PC-9 (cell line): Measurements from ENCODE around the gene MOGAT1. TPM values are rescaled to one million over a fixed set of nuclear protein-coding genes. Genes with fewer than 3 reads are reported as not detected.

Experiments used
- BruUV-seq: library from RNA; stranded (reverse); fragments of 400-500 nt; replicated peaks from 2 replicates; lab custom pipeline; 2021; lab: Mats Ljungman, UMichigan
- CTCF ChIA-PET: fragments of 300-600 bp; sonication (Branson Sonifier 250); formaldehyde crosslinking; loops from one replicate; lab custom pipeline; 2022; ENCODE audit warnings: antibody characterized with exemption; lab: Charles Lee
- POLR2A ChIA-PET: fragments of 300-600 bp; sonication (Branson Sonifier 250); formaldehyde crosslinking; loops from one replicate; lab custom pipeline; 2022; ENCODE audit warnings: antibody characterized with exemption; ENCODE audit not compliant: unreplicated experiment; lab: Charles Lee
- DNase-seq, 2 experiments: peaks; one replicate each; pipeline versions ENCODE4 v3.0.0 to v3.0.0-alpha.2; 2015 to 2022; ENCODE audit warnings: mixed read lengths in 1 of 2
- H2AFZ ChIP-seq: fragments of 200-600 bp; sonication (generic); 2 replicates; pipeline ENCODE4 v1.8.1; 2017; ENCODE audit warnings: antibody characterized with exemption
- H3F3A ChIP-seq: fragments of 200-600 bp; sonication (generic); 2 replicates; pipeline ENCODE4 v1.8.1; 2017; ENCODE audit warnings: antibody characterized with exemption, mild to moderate bottlenecking, low read depth; ENCODE audit not compliant: insufficient read depth
- H3K27ac ChIP-seq: fragments of 200-600 bp; sonication (generic); 2 replicates; pipeline ENCODE4 v1.6.1; 2016; ENCODE audit warnings: mixed run types
- H3K27me3 ChIP-seq: fragments of 200-600 bp; sonication (generic); 2 replicates; pipeline ENCODE4 v1.6.1; 2016; ENCODE audit warnings: low read depth, mixed run types; ENCODE audit not compliant: insufficient read depth
- H3K36me3 ChIP-seq: fragments of 200-600 bp; sonication (generic); 2 replicates; pipeline ENCODE4 v1.6.1; 2016; ENCODE audit warnings: low read depth, mixed run types
- H3K4me1 ChIP-seq: fragments of 200-600 bp; sonication (generic); replicated peaks from 2 replicates; pipeline ENCODE4 v1.6.1; 2016; ENCODE audit warnings: mixed run types; ENCODE audit not compliant: insufficient read depth
- H3K4me2 ChIP-seq: fragments of 200-600 bp; sonication (generic); 2 replicates; pipeline ENCODE4 v1.6.1; 2017; ENCODE audit warnings: mixed run types
- H3K4me3 ChIP-seq: fragments of 200-600 bp; sonication (generic); 2 replicates; pipeline ENCODE4 v1.6.1; 2016; ENCODE audit warnings: mixed run types
- H3K79me2 ChIP-seq: fragments of 200-600 bp; sonication (generic); 2 replicates; pipeline ENCODE4 v1.6.1; 2017; ENCODE audit warnings: low read depth, mixed run types
- H3K9me2 ChIP-seq: fragments of 200-600 bp; sonication (generic); 2 replicates; pipeline ENCODE4 v1.8.1; 2017; ENCODE audit warnings: mild to moderate bottlenecking; ENCODE audit not compliant: insufficient read depth
- H3K9me3 ChIP-seq: fragments of 200-600 bp; sonication (generic); 2 replicates; pipeline ENCODE4 v1.8.1; 2016; ENCODE audit warnings: low read depth; ENCODE audit not compliant: insufficient read depth
- H4K20me1 ChIP-seq: fragments of 200-600 bp; sonication (generic); 2 replicates; pipeline ENCODE4 v1.8.1; 2017; ENCODE audit not compliant: insufficient read depth
- CTCF ChIP-seq: fragments of 200-600 bp; sonication (generic); conservative IDR thresholded peaks from 2 replicates; pipeline ENCODE4 v1.6.1; 2017; ENCODE audit warnings: mixed run types, antibody characterized with exemption, mild to moderate bottlenecking, moderate library complexity
- EZH2 ChIP-seq: fragments of 200-600 bp; sonication (generic); IDR thresholded peaks from 2 replicates; pipeline ENCODE4 v1.8.0; 2017; ENCODE audit warnings: antibody characterized with exemption, low read depth
- intact Hi-C: fragments of 100-400 bp; cut with micrococcal nuclease; formaldehyde crosslinking; loops from one replicate; pipeline ENCODE4 v1.10.0; 2022; ENCODE audit not compliant: unreplicated experiment
- total RNA-seq: library from RNA; stranded (reverse); gene quantifications from 2 replicates; pipeline ENCODE4 v1.2.3, GENCODE V29; 2021

The MOGAT1 gene
- total RNA-seq, 1 experiment from 2014 or later, result 0.35 TPM

- Histone ChIP-seq H3K27ac (peak overlapping the region; percentile 43), H4K20me1 (no peaks in the 10 kb centered on the region), H3K4me3 (no peak overlapping the region), H3K36me3 (no peaks in the 10 kb centered on the region), H2AFZ (no peak overlapping the region), H3K4me2 (peak overlapping the region; percentile 33), H3K27me3 (no peaks in the 10 kb centered on the region), H3K9me2 (no peaks in the 10 kb centered on the region), H3K79me2 (no peaks in the 10 kb centered on the region), H3K9me3 (no peaks in the 10 kb centered on the region), H3F3A (peaks cover 33% of the 10 kb centered on the region), H3K4me1 (peaks cover 28% of the 10 kb centered on the region)
- BruUV-seq, result no TSS peak
- intact Hi-C loops, result loop anchor here (1.0 kb wide), 3 partner anchors 31 to 125 kb away; no protein-coding TSS in a partner anchor
- DNase-seq, result peak; percentile 75 to 90
- TF ChIP-seq CTCF (no peak), EZH2 (no peak)
- ChIA-PET CTCF (interaction anchor here (0.5 to 0.9 kb wide), 5 partner anchors 19 to 107 kb away, joined by 3 to 4 read pairs (median 4); no protein-coding TSS in a partner anchor), POLR2A (interaction anchor here (0.5 to 1.0 kb wide), 2 partner anchors 30 to 31 kb away, joined by 4 read pairs; no protein-coding TSS in a partner anchor)
Measured at GRCh38 chr2:222756951-222757650, 85.6 kb downstream of the MOGAT1 start.

Other genes with a start within 250 kb of the MOGAT1 start
- 0.57 and 1.1 TPM in 2 replicates for gene SGPP2, start 247.1 kb upstream of the MOGAT1 start, total RNA-seq
- 37.5 and 50.2 TPM in 2 replicates for gene FARSB, start 15.6 kb upstream of the MOGAT1 start, total RNA-seq
- 300 and 446 TPM in 2 replicates for gene ACSL3, start 189.4 kb downstream of the MOGAT1 start, total RNA-seq